ENCODE results near the gene MCFD2.
"Not testable (repeated sequence)": the region's sequence is repeated elsewhere in the genome, so short reads cannot be mapped to it uniquely, and the experiment has no call there.

Gene MCFD2

DNA sequence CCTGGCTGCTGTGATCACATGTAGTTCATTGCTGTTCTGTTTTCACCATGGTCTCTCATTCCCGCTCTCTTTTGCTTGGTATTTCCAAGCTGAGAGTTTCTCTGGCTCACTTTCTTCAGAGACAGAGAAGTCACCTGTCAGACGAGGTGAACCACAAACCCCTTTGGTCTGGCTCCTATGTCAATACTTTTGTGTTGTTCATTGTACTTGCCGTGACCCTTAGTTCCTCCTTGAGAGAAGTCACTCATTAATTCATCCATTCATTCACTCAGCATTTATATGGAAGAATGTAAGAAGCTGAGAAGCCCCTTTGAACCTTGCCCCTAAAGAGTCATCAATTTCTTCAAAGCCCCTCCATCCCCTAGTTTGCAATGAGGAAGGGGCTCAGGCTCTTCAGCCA, 15.2 kb downstream of the MCFD2 start:
- no peak for DNase-seq

DNA sequence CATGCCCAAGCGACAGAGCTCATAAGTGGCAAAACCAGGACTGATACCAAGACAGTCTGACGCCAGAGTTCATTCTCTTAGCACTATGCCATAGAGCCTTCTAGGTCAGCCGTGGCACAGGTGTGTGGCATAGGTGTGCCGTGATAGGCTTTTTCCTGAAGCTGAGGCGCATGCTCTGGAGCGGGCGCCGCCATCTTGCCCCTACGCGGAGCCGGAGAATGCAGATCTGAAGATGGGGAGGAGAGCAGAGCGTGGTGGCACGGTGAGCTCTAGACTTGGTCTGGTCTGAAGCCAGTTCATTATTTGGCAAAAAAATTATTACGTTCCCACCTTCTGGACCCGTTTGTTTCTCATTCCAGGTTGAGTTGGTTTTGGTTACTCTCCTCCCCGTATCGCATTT, 16.6 kb downstream of the MCFD2 start:
- DNase-seq: no peak

DNA sequence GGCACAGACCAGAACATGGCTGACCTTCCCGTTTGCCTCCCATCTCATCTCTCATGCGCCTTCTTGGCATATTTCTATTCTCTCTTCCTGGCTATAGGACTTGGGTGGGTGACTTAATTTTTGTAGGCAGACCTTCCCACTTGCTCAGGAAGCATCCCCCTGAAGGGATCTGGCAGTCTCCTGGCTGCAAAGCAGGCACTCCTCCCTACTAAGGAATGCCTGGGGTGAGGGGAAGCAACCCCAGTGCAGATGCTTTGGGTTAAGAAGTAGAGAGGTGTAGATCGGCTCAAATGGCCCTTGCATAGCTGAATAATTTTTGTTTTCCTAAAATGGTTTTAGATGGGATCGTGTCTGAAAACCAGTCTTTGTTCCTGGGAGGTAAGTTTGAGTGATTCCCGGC, 17.6 kb downstream of the MCFD2 start:
- DNase-seq: no peak

DNA sequence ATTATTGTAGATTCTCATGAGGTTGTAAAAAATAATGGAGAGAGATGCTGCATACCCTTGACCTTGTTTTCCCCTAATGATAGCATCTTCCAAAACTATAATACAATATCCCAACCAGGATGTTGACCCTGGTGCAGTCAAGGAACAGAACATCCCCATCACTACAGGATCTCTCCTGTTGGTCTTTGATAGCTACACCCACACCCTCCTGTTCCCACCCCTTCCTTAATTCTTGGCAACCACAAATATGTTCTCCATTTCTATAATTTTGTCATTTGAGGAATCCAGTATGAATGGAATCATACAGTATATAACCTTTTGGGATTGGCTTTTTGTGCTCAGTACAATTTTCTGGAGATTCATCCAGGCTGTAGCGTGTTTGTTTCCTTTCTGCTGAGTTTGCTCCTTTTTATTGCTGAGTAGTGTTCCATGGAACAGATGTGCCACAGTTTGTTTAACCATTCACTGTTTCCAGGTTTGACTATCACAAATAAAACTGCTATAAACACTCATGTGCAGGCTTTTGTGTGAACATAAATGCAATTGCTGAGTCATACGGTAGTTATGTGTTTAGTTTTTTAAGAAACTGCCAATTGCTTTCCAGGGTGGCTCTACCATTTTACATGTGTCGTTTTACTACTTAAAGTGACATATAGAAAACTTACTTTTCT, 22.2 kb downstream of the MCFD2 start:
- DNase-seq: no peak

DNA sequence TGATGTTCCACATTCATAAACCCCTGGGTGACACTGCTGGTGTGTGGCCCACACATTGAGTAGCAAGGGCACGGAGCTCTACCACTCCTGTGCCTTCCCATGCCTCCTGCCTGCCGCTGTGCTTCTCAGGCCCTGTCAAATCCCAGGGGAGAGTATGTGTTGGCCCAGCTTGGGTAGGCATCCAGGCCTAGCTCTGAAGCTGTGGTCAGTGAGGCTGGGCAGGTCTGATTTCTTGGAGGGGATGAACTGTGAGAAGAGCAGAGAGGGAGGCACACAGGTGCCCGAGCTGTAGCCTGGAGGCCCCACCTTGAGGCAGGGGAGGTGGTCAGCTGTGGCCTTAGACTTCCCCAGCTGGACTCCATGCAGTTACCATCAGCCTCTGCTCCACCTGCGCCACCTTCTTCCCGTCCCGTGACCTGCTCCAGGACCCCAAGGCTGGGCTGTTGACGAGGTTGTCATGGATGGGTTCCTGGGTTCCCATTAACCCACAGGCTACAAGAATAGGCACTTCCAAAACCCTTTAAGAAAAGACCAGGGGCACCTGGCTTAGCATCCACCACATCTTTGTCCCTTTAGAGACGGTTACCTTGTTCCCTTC, 23.6 kb downstream of the MCFD2 start:
- DNase-seq: no peak

DNA sequence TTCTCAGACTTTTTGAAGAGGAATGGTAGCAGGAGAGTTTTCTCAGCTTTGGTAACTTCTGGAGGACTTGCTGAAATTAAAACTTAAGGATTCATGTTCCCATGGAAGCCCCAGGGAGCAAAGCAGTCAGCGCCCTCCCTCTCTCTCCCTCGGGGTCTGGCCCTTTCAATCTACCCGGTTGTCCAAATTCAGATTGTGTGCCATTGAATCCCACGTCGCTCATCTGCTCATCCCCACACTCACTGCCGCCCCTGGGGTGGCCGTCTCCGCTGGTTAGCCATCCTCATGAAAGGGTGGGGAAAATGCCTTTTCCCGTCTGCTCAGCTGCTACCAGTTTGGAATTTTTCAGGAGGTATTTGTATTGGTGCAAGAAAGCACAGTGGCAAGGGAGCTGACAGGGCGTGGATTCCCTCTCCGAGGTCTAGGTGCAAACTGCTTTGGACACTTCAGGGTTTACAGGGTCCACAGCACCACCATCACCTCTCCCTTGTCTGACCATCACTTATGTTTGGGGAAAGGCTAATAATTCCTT, 27.1 kb downstream of the MCFD2 start:
- DNase-seq: no peak

DNA sequence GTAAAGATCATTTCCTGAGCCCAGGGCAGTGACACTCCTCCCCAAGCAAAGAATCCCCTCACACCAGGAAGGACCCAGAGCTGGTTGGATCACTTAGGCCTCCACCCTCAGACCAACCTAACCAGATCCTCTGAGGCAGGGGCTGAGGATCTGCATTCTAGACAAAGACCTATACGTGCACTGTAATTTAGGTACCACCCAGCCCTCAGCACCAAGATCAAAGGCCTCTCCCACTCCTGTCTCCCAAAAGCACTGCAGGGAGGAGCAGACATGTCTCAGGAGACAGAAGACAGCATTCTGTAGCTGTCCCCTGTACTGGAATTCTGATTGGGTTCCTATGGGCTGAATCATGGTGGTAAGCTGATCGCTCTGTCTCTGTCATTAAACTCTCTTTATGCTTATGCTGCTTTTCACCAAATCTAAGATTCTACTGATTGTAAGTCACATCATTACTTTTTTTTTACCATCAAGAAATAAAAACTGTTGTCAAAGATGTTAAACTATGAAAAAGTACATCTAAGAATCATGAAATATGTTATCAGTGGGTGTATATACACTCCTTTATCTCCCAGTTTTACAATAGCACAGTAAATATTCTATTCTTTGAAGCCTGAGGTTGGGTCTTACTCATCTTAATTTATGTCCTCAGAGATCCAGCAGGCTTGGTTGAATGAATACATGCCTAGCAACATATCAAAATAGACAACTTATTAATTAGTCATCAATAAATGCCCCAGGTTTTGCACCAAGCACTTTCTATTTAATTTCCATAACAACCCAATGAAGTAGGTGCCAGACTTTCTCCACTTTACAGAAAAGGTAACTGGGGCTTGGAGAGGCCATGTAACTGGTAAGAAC, 28.3 kb downstream of the MCFD2 start:
- DNase-seq: no peak

DNA sequence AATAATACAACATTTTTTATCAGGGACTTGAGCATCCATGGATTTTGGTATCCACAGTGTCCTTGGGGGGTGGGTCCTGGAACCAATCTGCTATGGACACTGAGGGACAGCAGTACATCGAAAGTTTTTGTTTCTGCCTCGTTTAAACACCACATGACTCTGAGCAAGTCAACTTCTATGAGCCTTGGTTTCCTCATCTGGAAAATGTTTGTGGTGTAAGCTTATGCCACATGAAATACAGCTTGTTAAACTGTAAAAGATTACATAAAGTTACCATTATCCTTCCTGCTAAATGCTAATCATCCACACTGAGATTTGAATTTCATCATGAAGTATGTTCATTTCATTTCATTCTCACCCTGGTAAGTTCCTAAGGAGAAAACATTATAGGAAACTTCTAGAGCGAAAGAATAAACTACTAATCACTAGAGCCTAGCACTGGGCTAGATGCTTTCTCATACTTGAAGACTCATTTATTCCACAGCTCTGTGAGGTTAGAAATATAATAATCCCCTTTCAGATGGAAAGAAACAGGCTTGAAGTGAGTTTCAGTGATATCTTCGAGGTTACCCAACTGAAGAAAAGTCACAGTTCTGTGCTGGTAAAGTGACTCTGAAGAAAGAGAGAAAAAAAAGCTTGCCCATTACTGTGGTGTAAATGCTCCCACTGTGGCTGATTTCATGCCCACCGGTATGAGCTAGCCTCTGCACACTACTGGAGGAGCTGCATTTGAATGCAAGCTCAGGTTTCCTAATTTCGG, 29.2 kb downstream of the MCFD2 start:
- no peak for DNase-seq

DNA sequence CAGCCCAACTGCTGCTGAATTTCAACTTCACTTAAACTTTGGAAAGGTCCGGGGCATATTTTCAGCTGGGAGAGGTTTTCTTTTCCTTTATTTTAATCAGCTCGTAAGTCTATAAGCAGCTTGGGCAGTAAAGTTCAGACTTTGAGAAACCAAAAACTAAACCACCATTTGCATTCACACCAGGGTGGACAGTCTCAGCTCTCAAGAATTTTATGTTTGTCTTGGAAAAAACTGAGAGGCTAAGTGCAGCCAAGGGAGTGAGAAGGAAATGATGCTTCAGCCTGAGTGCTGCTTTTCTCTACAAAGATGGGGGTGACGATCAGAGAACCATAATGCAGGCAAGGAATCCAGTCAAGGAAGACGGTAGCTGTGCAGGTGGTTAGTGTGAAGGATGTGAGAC, 30.2 kb downstream of the MCFD2 start:
- DNase-seq: no peak

DNA sequence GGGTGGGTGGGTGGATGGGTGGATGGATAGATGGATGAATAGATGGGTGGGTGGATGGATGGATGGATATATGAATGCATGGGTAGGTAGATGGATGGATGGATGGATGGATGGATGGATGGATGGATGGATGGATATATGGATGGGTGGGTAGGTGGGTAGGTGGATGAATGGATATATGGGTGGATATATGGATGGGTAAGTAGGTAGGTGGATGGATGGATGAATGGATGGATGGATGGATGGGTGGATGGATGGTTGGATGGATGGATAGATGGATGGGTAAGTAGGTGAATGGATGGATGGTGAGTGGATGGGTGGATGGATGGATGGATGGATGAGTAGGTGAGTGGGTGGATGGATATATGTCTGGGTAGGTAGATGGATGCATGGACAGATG, 36.1 kb downstream of the MCFD2 start:
- no peak for DNase-seq

DNA sequence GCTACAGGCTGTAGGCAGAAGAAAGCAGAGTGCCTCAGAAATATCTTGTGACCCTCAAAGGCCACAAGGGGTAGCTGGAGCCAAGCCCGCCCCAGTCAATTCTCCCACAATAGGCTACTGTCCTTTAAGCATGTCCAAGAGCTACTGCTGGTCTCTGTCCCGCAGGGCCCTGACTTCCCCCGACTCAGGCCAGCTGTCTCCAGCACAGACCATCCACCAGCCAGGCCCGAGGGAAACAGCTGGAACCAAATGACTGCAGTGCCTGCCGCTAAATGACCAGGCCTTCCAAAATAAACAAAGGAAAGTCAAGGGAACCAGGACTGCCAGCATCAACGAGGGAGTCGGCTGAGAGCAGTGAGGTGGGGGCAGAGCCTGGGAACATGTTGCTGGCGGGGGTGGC, 36.7 kb downstream of the MCFD2 start:
- DNase-seq: no peak

DNA sequence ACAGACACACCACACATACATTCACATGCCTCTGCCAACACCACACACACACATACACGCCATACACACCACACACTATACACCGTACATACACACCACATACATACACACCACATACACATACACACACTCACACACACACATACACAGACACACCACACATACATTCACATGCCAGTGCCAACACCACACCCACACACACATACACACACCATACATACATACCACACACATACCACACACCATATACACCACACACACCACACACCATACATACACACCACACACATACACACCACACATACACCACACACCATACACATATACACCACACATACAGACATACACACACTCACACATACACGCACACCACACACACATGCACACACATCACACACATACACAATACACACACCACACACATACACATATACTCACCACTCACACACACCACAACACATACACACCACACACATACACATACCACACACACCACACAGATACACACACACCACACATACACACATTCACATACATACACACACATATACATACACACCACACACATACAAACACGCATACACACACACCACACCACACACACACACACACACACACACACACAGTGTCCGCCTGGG, 37.2 kb downstream of the MCFD2 start:
- DNase-seq: no peak

DNA sequence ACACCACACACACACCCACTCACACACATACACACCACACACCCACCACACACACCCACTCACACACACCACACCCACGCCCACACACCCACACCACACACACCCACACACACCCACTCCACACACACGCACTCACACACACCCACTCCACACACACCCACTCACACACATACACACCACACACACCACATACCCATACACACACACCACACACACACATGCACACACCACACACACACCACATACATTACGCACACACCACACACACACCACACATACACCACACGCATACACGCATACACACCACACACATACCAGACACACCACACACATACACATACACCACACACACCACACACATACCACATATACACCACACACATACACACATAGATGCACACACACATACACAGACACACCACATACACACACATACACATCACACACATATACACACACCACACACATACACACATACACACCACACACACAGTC, 37.9 kb downstream of the MCFD2 start:
- no peak for DNase-seq

DNA sequence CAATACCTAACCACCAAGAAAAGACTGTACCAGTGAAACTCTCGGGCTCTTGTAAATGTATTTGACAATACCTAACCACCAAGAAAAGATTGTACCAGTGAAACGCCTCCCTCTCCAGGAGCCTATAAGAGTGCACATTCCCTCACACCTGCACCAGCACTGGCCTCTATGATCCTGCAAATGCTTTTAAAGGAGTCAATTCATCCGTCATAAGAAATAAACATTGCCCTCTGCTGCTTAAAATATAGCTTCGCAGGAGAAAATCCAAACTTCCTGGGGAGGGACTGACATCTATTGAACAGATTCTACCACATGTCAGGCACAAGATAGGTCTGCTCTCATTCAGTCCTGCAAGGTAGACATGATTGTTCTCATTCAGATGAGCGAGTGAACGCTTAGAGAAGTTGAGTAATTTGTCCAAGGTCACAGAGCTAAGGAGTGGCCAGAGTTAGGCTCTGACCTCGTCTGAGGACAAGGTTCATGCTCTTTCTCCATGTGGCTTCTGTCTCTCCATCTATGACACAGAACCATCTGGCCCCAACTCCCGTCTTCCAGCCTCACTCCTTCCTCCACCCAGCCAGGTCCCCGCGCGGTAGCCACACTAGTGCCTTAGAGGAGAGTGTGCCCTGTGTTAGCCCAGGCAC, 38.7 kb downstream of the MCFD2 start:
- peak; percentile 12 to 14 for DNase-seq

DNA sequence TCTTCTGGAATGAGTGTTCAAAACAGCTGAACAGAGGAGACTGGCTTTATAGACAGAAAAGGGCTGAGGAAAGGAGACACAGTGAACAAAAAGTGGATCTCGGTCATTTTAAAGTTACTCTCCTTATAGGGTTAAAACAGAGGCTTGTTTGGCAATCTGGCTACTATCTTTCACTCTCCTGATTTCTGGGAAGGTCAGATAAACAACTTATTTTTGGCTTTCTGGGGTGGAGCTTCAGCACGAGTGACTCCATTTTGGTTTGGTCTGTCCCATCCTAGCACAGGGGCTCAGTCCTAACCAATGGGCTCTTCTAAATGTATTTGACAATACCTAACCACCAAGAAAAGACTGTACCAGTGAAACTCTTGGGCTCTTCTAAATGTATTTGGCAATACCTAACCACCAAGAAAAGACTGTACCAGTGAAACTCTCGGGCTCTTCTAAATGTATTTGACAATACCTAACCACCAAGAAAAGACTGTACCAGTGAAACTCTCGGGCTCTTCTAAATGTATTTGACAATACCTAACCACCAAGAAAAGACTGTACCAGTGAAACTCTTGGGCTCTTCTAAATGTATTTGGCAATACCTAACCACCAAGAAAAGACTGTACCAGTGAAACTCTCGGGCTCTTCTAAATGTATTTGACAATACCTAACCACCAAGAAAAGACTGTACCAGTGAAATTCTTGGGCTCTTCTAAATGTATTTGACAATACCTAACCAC, 39.5 kb downstream of the MCFD2 start:
- not testable (repeated sequence) for DNase-seq

DNA sequence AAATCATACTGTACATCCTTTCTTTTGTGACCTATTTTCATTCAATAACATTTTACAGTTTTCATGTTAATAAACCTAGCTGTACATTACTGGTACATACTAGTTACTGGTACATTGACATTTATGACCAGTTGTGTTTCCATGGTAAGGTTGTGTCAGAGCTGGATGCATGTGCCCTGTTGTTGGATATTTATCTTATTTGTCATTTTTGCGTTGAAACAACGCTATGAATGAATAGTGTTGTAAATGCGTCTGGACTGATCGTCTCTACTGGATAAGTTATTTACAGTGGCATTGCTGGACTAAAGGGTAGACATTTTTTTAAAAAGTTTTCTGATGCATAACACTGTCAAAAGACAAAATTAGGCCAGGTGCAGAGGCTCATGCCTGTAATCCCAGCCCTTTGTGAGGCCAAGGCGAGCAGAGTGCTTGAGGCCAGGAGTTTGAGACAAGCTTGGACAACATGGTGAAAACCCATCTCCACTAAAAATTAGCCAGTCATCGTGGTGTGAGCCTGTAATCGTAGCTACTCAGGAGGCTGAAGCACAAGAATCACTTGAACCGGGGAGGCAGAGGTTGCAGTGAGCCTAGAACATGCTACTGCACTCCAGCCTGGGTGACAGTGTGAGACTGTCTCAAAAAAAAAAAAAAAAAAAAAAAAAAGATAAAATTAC, 40.2 kb downstream of the MCFD2 start:
- DNase-seq: no peak

DNA sequence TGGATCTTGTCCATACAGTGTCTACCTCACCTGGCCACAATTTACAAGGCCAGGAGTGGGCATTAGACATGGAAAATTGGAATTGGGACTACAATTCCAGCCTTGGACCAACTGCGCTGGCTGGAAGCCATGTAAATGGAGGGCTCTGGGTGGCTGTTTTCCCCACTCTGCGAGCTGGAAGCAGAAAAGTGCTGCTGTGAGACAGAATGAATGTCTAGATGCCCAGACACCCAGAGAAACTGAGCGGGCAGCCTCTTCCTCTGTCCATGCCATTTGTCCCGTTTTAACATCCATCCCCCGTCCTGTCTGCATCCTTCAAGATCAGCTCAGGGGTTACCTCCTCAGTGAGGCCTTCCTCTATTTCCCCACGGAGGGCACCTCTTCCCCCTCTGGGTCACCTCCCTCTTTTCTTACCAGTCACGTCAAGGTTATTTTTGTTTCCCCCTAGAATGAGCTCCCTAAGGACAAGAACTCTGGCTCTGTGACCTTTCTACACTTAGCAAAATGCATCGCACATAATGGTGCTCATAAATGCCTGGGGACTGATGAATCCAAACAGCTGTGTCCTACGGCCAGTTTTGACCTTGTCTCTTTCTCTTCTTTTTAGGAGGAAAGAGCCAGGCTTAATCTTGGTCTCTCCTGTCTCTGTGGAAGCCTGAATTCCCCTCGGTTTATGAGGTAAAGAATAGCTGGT, 41.2 kb downstream of the MCFD2 start:
- DNase-seq: no peak

DNA sequence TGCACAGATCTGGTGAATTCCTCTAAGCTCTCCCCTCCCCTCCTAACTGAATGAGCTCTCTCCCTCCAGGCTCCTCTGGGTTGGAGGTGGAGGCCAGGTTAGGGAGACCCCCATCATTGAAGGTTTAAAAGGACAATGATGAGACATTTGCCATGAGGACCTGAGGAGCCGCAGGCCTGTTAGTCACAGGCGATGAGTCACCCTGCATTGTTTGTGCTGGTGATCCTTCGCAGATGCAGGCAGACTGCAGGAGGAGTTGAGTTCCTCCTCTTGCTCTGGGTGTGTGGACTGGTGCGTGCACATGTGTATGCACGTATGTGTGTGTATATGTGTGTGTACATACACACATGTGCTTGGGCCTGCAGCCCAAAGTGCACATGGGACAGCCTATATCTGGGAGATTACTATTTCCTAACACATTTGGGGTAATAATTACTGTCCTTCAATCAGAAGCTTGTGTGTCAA, 42.0 kb downstream of the MCFD2 start:
- DNase-seq: no peak

DNA sequence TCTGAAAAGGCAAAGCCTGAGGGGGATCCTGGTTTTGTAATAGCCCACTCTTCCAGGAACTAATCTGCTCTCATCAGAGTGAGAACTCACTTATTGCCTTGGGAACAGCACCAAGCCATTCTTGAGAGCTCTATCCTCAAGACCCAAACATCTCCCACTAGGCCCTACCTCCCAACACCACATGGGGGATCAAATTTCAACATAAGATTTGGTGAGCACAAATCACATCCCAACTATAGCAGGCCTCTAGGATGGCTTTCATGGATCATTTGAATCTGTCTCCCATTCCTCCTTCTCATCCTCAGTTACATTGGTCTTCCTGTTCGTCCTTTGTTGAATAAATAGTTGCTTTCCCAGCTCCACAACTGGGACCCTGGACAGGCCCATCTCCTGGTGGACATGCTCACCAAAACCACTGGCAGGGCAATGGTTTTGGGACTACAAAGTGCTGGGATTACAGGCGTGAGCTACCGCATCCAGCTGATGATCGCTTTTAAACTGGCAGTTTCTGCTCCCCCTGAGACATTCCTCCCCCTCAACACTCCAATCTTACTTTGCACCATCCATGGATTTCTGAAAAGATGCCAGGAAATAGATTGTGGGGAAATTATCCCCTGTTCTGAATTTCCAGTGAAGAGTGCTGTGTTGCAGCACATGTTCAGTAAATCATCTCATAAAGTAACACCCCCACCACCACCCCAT, 42.6 kb downstream of the MCFD2 start:
- DNase-seq: no peak
